Lung microvascular endothelial cell (primary cell): ENCODE results near the gene COL10A1. TPM values are rescaled to one million over a fixed set of nuclear protein-coding genes. Genes with fewer than 3 reads are reported as not detected.
A peak's percentile ranks its signal among the peaks of the same experiment; 100 is the strongest.

Experiments used
- DNase-seq, 2 donors: peaks; one replicate each; pipeline versions ENCODE4 v3.0.0 to v3.0.0-alpha.2; 2010; ENCODE audit warnings: low read depth in 2 of 2
- total RNA-seq: library from RNA; depleted of rRNA; stranded (reverse); fragments of >200 nt; gene quantifications from 2 replicates; pipeline ENCODE4 v1.2.1, GENCODE V29; 2014

COL10A1 gene
- total RNA-seq, 1 donor from 2014 or later = not detected

GRCh38 chr6:116087437-116088027 lies 38.4 kb downstream of the COL10A1 start:
- no peak for DNase-seq

GRCh38 chr6:116084284-116084683 lies 41.6 kb downstream of the COL10A1 start:
- DNase-seq = no peak

- no peak for DNase-seq
Observed at GRCh38 chr6:116083052-116083451, 42.9 kb downstream of the COL10A1 start.

GRCh38 chr6:116078945-116079344 lies 47.0 kb downstream of the COL10A1 start:
- no peak for DNase-seq

- peak in 1 of 2 donors; percentile 12 for DNase-seq
Observed at GRCh38 chr6:116078522-116078921, 47.4 kb downstream of the COL10A1 start.

GRCh38 chr6:116074732-116075390 lies 51.1 kb downstream of the COL10A1 start:
- no peak for DNase-seq

GRCh38 chr6:116073765-116074440 lies 52.0 kb downstream of the COL10A1 start:
- DNase-seq = peak in 1 of 2 donors; percentile 54

GRCh38 chr6:116072368-116072767 lies 53.6 kb downstream of the COL10A1 start:
- peak; percentile 83 to 94 for DNase-seq

GRCh38 chr6:116070616-116071389 lies 55.1 kb downstream of the COL10A1 start:
- no peak for DNase-seq

GRCh38 chr6:116070101-116070500 lies 55.8 kb downstream of the COL10A1 start:
- no peak for DNase-seq

Other genes starting within 250 kb of the COL10A1 start
- under 0.01 TPM in 2 replicates for gene FRK, start 65.2 kb downstream of the COL10A1 start, total RNA-seq
- 2.6 and 3.0 TPM in 2 replicates for gene NT5DC1, start 25.3 kb downstream of the COL10A1 start, total RNA-seq
- 5.9 and 6.7 TPM in 2 replicates for gene TSPYL4, start 127.9 kb upstream of the COL10A1 start, total RNA-seq
- gene TSPYL1, start 153.8 kb upstream of the COL10A1 start, total RNA-seq = 51.9 and 61.9 TPM in 2 replicates
- gene DSE, start 244.8 kb upstream of the COL10A1 start, total RNA-seq = 5.6 and 8.7 TPM in 2 replicates